Jurkat, Clone E6-1 (cell line): ENCODE data around the gene ADAM19.
"Not testable (repeated sequence)": the region's sequence is repeated elsewhere in the genome, so short reads cannot be mapped to it uniquely, and the experiment has no call there.

Experiments
- DNase-seq: peaks from one replicate; pipeline ENCODE4 v3.0.0-alpha.2; 2011; ENCODE audit warnings: low read depth, low spot score
- H3K4me3 ChIP-seq: 2 replicates; pipeline ENCODE4 v1.5.1; 2011; ENCODE audit warnings: mild to moderate bottlenecking, low read length, control low read depth, moderate library complexity

The ADAM19 gene

DNA sequence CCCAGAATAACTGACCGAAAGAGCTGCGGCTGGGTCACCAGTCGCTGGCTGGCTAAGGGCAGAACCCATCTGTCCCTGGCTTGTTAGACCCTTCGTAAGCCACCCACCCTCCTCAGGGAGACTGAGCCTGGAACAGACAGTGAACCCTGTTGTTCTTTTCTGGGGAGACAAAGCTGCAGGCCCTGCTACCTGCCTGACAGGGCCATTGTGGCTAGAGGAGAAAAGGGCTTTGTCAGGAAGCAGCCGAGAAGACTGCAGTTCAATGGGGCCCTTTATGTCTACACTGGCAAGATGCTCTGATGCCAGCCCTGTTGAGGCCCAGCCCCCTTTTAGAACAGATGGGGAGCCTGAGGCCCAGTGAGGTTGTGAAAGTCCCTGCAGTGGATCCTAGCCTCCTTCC, 119.3 kb downstream of the ADAM19 start:
- no peak overlapping the region for H3K4me3 ChIP-seq
- no peak for DNase-seq

DNA sequence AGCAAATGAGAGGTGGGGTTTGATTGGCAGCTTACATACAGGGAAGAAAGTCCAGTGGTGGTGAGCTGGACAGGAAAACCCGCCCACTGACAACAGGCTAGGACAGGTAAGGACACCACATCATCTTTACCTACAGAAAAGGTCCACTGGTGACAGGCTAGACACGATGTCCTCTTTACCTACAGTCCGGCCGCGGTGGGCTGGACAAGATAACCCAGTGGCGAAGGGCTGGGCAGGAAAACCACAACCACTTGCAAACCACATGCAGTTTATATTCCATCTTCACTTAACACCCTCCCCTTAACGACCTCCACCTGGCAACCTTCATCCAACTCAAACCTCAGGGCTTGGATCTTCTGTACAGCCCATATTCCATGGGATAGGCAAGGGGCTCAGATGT, 120.5 kb downstream of the ADAM19 start:
- no peak overlapping the region for H3K4me3 ChIP-seq
- DNase-seq, result no peak

DNA sequence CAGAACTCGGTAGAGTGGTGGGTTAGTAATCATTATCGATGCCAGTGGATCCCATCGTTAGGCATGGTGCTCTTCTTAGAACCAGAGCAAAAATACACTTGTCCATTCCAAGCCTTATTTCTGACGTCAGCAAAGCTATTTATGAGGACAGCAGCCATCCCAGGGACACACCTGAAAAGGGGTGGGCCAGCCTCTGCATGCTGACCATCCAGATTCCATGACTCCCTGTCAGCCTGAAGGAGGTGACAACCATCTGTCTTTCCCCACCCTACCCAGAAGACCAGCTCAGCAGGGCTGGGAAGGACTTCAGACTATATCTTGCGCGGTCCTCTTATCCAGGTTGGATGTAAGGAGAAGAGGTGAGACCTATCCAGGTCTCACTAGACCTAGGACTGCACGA, 121.3 kb downstream of the ADAM19 start:
- no peak for DNase-seq
- H3K4me3 ChIP-seq, result no peak overlapping the region

DNA sequence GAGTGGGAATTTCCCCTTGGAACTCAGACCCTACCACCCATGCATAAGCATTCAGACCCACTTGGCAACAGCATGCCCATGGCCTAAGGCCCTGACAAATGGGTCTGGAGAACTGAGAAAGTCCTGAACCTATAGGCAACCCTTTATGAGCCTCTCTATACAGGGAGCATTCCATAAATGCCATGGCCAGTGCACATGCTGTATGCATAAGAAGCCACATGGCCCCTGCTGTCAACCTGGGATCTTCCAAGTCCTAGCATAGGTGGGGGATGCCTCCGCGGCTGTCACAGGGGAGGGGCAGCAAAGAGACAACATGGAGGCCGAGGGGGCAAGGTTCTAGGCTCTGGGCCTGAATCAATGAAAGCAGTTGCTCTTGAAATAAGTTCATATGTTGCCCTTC, 123.8 kb downstream of the ADAM19 start:
- no peak for DNase-seq
- no peak overlapping the region for H3K4me3 ChIP-seq

DNA sequence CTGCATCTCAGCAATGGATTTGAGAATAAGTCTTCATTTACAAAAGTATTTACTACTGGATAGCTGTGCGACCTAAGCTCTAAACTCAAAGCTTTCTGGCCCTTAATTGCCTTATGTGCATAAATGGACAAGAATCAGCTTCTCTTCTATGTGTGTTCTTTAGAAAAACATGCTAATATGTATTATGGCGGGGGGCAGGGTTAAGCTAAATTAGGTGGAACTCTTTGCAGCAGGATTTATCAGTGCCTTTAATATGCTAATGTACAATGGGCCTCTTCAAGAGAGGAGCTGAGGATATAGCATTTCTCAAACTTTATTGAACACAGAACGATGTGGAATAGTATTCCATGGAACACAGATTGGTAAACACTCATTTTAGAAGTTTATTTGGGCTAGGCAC, 125.6 kb downstream of the ADAM19 start:
- no peak overlapping the region for H3K4me3 ChIP-seq
- DNase-seq, result no peak

DNA sequence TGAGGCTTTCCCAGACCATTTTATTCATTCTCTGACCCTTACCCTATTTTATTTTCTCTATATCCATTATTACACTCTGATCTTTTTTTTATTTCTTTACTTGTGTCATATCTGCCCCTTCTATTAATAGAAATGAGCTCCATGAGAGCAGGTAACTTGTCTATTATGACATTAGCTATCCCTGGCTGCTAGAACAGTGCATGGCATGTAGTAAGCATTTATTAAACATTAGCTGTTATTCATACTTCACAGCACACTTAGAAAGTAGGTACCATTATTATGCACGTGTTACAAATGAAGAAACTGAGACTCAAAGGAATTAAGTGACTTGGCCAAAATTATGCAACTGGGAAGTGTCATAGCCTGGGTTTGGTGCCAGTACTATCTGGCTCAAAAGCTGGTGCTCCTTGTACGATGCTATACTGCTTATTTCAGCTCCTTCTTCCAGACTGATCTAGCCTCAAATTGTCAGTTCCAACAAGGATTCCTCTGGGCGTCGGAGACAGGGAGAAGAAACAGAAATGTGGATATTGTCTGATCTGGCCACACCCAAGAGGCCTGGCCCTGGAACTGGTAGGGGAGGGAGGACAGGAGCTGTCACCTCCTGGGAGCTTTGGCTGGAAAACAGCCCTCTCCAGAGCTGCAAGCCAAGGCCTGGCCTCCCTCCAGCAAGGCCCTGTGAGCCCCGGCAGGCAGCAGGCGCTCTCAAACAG, 126.4 kb downstream of the ADAM19 start:
- H3K4me3 ChIP-seq, result no peak overlapping the region
- DNase-seq, result no peak

DNA sequence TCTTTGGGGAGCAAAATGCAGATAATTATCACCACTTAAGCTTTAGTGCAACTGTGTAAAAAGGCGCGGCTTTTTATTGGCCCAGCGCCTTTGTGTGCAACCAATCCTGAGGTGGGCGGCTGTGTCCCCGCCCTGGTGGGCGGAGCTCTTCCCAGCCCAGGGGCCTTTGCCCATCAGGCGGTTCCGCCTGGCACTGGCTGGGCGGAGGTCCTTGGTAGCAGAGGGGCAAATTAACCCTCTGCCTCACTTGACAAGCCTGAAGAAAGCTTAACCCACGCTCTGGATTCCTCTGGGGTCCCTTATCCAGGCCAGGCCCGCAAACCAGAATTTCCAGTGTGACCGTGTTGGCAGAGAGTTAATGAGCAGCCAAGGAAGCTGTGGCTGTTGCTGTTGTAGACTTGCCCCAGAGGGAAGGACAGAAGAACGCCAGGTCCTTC, 128.4 kb downstream of the ADAM19 start:
- H3K4me3 ChIP-seq, result no peak overlapping the region
- DNase-seq, result no peak

DNA sequence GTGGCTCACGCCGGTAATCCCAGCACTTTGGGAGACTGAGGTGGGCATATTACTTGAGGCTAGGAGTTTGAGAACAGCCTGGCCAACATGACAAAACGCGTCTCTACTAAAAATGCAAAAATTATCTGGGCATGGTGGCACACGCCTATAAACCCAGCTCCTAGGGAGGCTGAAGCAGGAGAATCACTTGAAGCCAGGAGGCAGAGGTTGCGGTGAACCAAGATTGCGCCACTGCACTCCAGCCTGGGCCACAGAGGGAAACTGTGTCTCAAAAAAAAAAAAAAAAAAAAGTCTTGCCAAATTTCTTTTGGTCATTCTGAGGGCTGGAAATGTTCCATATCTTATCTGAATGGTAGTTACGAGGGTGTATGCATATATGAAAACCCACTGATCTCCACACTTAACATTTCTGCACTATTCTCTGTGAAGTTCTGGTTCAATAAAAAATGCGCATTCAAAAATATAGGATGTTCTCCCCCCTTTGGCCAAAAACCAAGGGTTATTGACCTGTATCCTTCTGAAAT, 129.1 kb downstream of the ADAM19 start:
- DNase-seq, result no peak

DNA sequence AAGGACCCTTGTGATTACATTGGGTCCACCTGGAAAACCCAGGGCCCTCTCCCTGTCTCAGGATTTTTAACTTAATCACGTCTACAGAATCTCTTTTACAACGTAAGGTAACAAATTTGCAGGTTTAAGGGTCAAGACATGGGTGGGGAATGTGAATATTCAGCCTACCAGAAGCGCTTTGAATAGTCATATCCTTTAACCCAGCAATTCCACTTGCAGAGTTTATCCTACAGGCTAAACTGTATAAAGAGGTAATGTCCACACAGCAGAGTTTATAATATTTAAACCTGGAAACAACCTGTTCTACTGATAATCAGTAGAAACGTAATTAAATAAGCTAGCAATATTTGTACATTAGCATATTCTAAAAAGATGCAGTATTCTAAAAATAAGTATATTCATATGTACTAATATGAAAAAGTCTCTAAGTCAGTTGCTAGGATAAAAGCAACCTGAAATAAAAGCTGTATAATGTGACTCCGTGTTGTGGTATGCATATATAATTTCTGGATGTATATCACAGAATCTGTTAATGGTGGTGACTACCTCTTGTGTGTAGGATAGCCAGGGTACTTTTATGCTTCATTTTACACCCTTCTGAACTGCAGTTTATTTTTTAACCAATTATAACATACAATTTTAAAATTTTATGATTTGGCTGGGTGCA, 129.7 kb downstream of the ADAM19 start:
- no peak overlapping the region for H3K4me3 ChIP-seq
- no peak for DNase-seq

More for the DNA sequence above, 129.1 kb downstream of the ADAM19 start:
- no peak overlapping the region for H3K4me3 ChIP-seq

DNA sequence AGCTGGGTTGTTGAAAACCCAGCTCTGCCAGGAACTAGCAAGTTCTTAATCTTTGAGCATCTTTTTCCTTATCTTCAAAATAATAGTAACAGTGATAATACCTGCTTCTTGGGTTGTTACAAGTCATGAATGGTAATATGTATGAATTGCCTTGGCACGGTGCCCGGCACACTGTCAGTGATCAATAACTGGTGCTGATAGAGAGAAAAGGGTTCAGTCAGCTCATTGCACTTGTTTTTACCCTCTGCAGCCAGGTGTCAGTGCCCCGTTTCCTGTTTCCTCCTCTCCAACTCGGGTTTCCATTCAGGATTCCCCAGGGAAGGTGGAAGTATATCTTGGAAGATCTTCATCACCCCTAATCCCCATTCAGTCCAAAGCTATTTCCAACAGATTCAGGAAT, 131.4 kb downstream of the ADAM19 start:
- DNase-seq, result no peak
- no peak overlapping the region for H3K4me3 ChIP-seq

DNA sequence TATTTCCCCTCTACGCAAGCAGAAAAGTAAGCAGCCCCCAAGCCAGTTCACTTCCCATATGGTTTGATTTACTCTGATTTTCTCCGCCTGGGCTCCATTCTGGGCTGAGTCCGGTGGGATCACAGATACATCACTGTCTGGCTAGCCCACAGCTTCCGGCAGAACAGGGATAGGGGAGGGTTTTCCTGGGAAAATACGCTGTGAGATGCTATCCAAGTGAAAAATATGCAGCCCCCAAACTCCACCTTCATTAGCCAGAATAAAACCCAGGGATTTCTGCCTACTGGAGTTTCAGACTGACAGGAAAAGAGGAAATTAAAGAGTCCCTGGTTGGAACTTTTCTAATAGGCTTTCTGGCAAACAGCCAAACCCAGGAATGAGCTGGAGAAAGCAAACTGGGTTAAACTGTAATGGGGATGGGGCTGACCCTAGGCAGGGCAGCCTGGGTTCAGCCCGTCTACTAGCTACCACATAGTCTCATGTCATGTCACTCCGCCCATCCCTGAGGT, 132.5 kb downstream of the ADAM19 start:
- H3K4me3 ChIP-seq, result no peak overlapping the region
- no peak for DNase-seq

DNA sequence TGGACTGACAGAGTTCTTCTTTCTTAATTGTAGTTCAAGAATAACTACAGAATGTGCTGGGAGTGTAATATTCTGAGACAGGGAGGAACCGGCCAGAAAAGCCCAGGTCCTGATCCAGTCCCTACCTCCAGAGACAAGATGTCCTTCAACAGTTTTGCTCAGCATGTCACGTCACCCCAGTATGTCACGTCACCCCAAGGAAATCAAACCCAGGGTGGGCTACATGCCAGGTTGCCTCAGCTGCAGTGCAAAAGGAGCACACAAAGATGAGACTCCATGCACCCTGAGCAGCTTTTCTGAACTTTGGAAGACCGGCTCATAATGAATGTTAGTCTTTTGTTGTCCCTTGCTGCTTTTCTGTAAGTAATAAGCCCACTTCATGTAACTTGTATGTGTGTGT, 141.5 kb downstream of the ADAM19 start:
- H3K4me3 ChIP-seq, result no peak overlapping the region
- DNase-seq, result no peak

DNA sequence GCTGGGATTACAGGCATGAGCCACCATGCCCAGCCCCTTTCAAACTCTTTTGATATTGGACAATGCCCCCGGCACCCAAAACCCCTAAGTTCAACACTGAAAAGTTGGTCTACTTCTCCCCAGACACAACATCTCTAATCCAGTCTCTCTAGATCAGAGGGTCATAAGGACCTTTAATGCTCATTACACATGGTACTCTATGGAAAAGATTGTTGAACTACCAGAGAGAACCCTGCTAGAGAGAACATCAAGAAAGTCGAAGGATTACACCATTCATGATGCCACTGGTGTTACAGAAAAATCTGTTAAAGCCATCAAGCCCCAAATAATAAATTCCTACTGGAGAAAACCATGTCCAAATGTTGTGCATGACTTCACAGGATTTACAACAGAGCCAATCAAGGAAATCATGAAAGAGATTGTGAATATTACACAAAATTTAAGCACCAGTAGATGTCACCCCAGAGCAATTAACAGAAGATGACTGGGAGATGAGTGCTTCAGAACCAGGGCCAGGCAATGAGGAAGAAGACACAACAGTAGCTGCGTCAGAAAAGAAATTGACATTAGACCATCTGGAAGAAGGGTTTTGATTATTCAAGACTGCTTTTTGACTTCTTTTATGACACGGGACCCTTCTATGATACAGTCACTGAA, 143.9 kb downstream of the ADAM19 start:
- H3K4me3 ChIP-seq, result no peak overlapping the region
- peak; percentile 49 for DNase-seq

DNA sequence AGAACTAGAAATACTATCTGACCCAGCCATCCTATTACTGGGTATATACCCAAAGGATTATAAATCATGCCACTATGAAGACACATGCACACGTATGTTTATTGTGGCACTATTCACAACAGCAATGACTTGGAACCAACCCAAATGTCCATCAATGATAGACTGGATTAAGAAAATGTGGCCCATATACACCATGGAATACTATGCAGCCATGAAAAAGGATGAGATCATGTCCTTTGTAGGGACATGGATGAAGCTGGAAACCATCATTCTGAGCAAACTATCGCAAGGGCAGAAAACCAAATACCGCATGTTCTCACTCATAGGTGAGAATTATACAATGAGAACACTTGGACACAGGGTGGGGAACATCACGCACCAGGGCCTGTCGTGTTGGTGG, 145.7 kb downstream of the ADAM19 start:
- not testable (repeated sequence) for DNase-seq

More for the DNA sequence above, 145.7 kb downstream of the ADAM19 start:
- H3K4me3 ChIP-seq, result not testable (repeated sequence)
